IPS-20b (cell line): ENCODE results near the gene UBN2.
A peak's percentile ranks its signal among the peaks of the same experiment; 100 is the strongest.

ENCODE experiments used
- H3K27ac ChIP-seq: one replicate; pipeline ENCODE4 v1.5.1; 2013; ENCODE audit warnings: low read length
- H3K27me3 ChIP-seq: 2 replicates; pipeline ENCODE4 v1.6.1; 2013; ENCODE audit warnings: mild to moderate bottlenecking, low read length, inconsistent platforms; ENCODE audit not compliant: insufficient read depth
- H3K36me3 ChIP-seq: 2 replicates; pipeline ENCODE4 v1.6.1; 2013; ENCODE audit warnings: low read depth, mild to moderate bottlenecking, inconsistent platforms, low read length, moderate library complexity; ENCODE audit not compliant: insufficient read depth
- H3K4me1 ChIP-seq: 2 replicates; pipeline ENCODE4 v1.6.1; 2013; ENCODE audit warnings: mild to moderate bottlenecking, control low read depth, inconsistent platforms, low read length, moderate library complexity; ENCODE audit not compliant: insufficient read depth
- H3K4me3 ChIP-seq: 2 replicates; pipeline ENCODE4 v1.5.1; 2013; ENCODE audit warnings: mild to moderate bottlenecking, low read length, inconsistent platforms
- H3K9ac ChIP-seq: 2 replicates; pipeline ENCODE4 v1.6.1; 2013; ENCODE audit warnings: low read depth, mild to moderate bottlenecking, inconsistent platforms, low read length, moderate library complexity
- H3K9me3 ChIP-seq: 2 replicates; pipeline ENCODE4 v1.6.1; 2013; ENCODE audit warnings: mild to moderate bottlenecking, low read depth, low read length, inconsistent platforms; ENCODE audit not compliant: insufficient read depth

UBN2 gene

DNA sequence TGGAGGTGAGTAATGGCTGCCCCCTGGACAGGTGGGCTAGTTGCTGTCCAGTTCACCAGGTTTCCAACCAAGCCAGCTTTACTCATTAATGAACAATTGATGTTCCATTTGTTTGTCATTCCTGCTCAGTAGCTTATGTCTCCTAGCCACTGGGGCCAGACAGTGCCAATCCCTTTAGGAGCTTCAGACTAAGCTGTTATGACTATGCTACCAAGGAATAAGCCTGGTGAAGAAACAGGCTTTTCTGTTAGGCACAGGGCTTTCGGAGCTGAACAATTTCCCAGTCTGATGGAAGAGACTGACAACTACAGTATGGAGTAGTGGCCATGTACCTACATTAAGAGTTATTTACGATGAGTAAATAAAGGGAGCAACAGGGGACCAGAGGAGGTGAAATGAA is 108.0 kb downstream of the UBN2 start:
- Histone ChIP-seq H3K9ac (no peak overlapping the region), H3K27me3 (no peaks in the 10 kb centered on the region), H3K4me1 (no peaks in the 10 kb centered on the region), H3K27ac (no peak overlapping the region), H3K36me3 (0 out of 2 replicates have a peak, but pooled peaks cover 3% of the 10 kb centered on the region), H3K4me3 (no peak overlapping the region), H3K9me3 (0 out of 2 replicates have a peak, but pooled peaks cover 3% of the 10 kb centered on the region)

DNA sequence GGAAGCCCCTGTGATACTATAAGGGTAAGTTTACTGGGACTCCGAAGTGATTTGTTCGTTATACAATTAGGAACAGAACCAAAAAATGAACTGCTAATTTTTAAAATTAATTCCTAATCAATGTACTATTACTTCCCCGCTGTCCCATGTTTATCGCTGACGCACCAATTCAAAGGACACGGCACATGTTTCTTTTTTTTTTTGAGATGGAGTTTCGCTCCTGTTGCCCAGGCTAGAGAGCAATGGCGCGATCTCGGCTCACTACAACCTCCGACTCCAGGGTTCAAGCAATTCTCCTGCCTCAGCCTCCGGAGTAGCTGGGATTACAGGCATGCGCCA is 108.6 kb downstream of the UBN2 start:
- Histone ChIP-seq H3K27ac (no peak overlapping the region), H3K27me3 (no peaks in the 10 kb centered on the region), H3K36me3 (0 out of 2 replicates have a peak, but pooled peaks cover 3% of the 10 kb centered on the region), H3K9ac (no peak overlapping the region), H3K4me3 (peak overlapping the region; percentile 100), H3K9me3 (0 out of 2 replicates have a peak, but pooled peaks cover 3% of the 10 kb centered on the region), H3K4me1 (no peaks in the 10 kb centered on the region)

DNA sequence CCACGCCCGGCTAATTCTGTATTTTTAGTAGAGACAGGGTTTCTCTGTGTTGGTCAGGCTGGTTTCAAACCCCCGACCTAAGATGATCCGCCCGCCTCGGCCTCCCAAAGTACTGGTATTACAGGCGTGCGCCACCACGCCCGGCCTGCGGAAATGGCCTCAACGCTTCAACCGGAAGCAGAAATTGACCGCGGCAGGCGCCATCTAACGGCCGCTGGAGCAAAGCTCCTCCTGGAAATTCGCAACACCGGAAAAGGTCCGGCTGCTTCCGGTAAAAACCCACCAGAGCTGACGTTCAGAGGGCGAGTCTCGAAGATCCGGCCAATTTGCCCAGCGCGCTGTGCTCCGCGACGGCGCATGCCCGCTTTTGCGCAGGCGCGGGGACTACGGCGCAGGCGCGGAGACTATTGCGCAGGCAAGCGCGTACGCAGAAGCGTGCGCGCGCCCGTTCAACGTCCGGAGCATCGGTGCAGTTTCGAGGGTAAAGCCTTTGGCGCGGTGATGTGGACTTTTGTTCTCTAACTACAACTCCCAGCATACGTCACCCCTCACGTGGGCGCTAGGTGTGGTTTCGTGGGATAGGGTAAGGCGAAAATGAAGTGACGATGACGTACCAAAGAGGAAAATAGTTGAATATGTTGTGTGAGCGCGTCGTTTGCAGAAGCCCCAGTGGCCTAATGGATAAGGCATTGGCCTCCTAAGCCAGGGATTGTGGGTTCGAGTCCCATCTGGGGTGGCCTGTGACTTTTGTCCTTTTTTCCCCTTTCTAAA is 109.2 kb downstream of the UBN2 start:
- Histone ChIP-seq H3K4me3 (peak overlapping the region; percentile 100), H3K4me1 (no peaks in the 10 kb centered on the region), H3K9me3 (0 out of 2 replicates have a peak, but pooled peaks cover 3% of the 10 kb centered on the region), H3K27me3 (no peaks in the 10 kb centered on the region), H3K9ac (peak overlapping the region; percentile 100), H3K36me3 (peaks cover 6% of the 10 kb centered on the region), H3K27ac (peak overlapping the region; percentile 100)

DNA sequence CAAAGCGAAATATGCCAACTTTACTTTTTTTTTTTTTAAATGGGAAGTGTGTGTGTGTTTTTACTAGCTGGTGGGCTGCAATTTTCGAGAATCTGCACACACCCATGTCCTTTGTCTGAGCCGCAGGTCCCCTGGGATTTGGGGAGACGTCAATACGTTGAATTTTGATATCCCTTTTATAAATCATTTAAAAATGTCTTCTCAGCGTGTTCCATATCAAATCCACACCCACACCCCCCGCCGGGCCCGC is 109.7 kb downstream of the UBN2 start:
- H3K4me1 ChIP-seq: no peaks in the 10 kb centered on the region
- peak overlapping the region; percentile 100 for H3K27ac ChIP-seq

DNA sequence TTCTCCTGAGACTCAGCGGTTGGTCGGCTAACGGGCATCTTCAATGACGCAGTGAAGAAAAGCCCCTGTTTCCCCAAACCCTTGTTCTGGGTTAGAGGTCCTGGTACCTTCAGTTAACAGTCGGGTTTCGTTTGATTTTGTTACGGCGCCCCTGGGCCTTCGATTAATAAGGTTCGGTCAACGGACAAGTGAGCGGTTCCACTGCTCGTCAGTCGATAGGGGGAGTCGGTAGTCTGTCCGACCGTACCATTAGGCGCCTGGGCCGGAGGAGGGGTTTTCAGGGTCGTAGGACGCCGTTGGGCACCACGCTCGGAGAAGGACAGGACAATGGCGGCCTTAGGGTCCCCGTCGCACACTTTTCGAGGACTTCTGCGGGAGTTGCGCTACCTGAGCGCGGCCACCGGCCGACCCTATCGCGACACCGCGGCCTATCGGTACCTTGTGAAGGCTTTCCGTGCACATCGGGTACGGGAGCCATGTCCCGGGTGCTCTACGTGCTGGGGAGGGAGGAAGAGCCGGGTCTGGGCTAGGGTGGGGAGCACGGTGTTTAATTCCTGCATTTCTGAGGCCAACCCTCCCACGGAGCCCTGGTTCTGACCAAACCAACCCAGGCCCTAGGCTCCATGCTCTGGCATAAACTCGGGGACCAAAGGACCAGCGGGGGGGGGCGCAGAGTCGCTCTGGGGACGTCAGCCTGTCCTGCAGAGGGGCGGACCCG is 110.2 kb downstream of the UBN2 start, which contains the start of gene FMC1:
TSS of gene FMC1 (plus strand) at position 280 of the 718 bp plus-strand sequence. CDS start at position 328, 48 bp downstream.
- Histone ChIP-seq H3K27me3 (no peaks in the 10 kb centered on the region), H3K9ac (peak within 1 kb of the TSS; percentile 100), H3K27ac (peak within 1 kb of the TSS; percentile 100), H3K4me1 (no peaks in the 10 kb centered on the region), H3K9me3 (0 out of 2 replicates have a peak, but pooled peaks cover 3% of the 10 kb centered on the region), H3K36me3 (peaks cover 13% of the 10 kb centered on the region), H3K4me3 (peak within 1 kb of the TSS; percentile 100)

More for the DNA sequence above, 109.7 kb downstream of the UBN2 start:
- H3K27me3 ChIP-seq: no peaks in the 10 kb centered on the region
- peak overlapping the region; percentile 100 for H3K4me3 ChIP-seq
- H3K36me3 ChIP-seq: peaks cover 10% of the 10 kb centered on the region
- H3K9me3 ChIP-seq: 0 out of 2 replicates have a peak, but pooled peaks cover 3% of the 10 kb centered on the region
- peak overlapping the region; percentile 100 for H3K9ac ChIP-seq

DNA sequence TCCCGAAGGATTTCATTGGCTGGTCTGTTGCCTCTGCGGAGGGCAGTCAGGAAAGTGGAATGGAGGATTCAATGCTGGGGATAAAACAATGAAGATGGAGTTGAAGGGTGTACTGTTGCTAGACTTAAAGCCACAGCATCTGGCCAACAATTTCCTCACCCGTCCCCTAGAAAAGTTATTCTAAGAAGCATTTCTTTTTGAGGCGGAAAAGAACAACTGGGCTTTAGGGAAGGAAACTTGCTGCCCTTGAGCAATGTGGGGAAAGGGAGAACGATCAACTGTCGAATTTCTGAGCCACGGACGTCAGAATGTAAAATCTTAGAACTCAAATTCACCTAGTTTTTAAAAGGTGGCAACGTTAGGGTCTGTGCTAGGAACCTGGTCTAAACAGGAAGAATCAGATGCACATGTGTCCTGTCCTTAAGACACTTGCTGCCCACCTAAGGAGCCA is 110.8 kb downstream of the UBN2 start:
- Histone ChIP-seq H3K9me3 (0 out of 2 replicates have a peak, but pooled peaks cover 3% of the 10 kb centered on the region), H3K9ac (peak overlapping the region; percentile 100), H3K27me3 (no peaks in the 10 kb centered on the region), H3K36me3 (peaks cover 19% of the 10 kb centered on the region), H3K4me1 (no peaks in the 10 kb centered on the region), H3K4me3 (peak overlapping the region; percentile 100), H3K27ac (peak overlapping the region; percentile 100)

DNA sequence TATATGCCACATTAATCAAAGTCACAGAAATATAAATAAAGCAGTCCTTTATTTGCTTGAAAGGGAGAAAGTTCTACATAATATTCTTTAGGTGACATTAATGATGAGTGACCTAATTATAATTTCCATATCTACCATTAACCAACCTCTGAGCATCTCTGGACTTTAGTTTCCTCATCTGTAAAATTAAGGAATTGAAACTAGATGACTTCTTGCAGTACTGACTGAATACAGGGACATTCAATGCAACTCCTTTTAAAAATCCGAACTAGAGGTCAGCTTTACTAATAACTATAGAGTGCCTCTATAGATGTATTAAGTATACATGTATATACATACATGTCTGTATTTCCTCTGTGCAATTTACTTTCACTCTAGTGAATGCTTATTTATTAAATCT is 114.0 kb downstream of the UBN2 start:
- H3K27me3 ChIP-seq: no peaks in the 10 kb centered on the region
- no peaks in the 10 kb centered on the region for H3K9me3 ChIP-seq
- H3K36me3 ChIP-seq: peaks cover 22% of the 10 kb centered on the region
- H3K9ac ChIP-seq: no peak overlapping the region
- no peaks in the 10 kb centered on the region for H3K4me1 ChIP-seq
- H3K4me3 ChIP-seq: no peak overlapping the region
- H3K27ac ChIP-seq: no peak overlapping the region

DNA sequence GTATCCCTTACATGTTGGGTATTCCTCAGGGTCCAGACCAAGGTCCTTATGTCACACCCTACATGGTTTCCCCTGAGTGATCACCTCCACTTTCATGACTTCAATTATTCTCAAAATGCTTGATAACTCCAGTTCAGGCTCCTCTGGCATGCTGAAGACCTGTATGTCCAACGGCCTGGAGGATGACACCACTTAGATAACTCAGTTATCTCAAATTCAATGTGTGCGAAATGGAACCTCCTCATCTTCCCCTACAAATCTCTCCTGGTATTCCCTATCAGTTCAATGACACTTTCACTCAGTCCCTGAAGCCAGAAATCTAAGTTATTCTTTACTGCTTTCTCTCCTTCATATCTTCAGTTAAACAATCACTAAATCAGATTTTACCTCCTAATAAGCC is 120.0 kb downstream of the UBN2 start:
- H3K9me3 ChIP-seq: no peaks in the 10 kb centered on the region
- no peaks in the 10 kb centered on the region for H3K4me1 ChIP-seq
- no peak overlapping the region for H3K9ac ChIP-seq
- H3K36me3 ChIP-seq: peaks cover 11% of the 10 kb centered on the region; the same call in 1 of the 2 replicates
- no peaks in the 10 kb centered on the region for H3K27me3 ChIP-seq
- no peak overlapping the region for H3K4me3 ChIP-seq
- H3K27ac ChIP-seq: no peak overlapping the region

DNA sequence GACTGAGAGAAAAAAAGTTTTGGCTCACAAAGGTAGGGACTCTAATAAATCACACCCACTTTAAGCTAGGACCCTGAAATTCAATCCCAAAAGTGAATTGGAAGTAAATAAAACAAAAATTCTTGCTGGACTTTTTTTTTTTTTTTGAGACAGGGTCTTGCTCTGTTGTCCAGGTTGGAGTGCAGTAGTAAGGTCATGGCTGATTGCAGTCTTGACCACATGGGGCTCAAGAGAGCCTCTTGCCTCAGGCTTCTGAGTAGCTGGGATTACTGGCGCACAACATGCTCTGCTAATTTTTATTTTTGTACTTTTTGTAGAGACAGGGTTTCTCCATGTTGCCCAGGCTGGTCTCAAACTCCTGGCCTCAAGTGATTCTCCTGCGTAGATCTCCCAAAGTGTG is 123.7 kb downstream of the UBN2 start:
- Histone ChIP-seq H3K27me3 (no peaks in the 10 kb centered on the region), H3K27ac (no peak overlapping the region), H3K9me3 (no peaks in the 10 kb centered on the region), H3K4me3 (no peak overlapping the region), H3K9ac (no peak overlapping the region), H3K36me3 (no peaks in the 10 kb centered on the region), H3K4me1 (peaks cover 8% of the 10 kb centered on the region; the same call in 1 of the 2 replicates)

DNA sequence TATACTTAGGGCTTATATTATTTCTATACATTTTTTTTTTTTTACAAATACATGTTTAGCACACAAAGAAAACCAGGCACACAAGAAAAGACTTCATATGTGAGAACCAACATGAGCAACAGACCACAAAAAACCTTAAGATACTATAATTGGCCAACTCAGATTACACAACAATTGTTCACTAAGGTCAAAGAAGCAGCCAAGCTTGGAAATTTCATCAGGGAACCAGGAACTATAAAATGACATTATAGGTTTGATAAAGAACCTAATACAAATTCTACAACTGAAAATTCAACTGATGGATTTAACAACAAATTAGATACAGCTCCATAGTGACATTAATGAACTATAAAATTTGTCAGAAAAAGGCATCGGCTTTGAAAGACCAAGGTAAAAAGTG is 124.3 kb downstream of the UBN2 start:
- H3K27me3 ChIP-seq: no peaks in the 10 kb centered on the region

More for the DNA sequence above, 124.3 kb downstream of the UBN2 start:
- Histone ChIP-seq H3K4me3 (no peak overlapping the region), H3K4me1 (peaks cover 8% of the 10 kb centered on the region; the same call in 1 of the 2 replicates), H3K9ac (no peak overlapping the region), H3K27ac (no peak overlapping the region), H3K36me3 (no peaks in the 10 kb centered on the region), H3K9me3 (no peaks in the 10 kb centered on the region)
